Common myeloid progenitor, CD34-positive (primary cell): ENCODE results near the gene OR8K1.

ENCODE experiments used
- CTCF ChIA-PET: fragments of 350-600 bp; sonication (Branson Sonifier 250); formaldehyde crosslinking; loops from one replicate; lab custom pipeline; 2021; ENCODE audit warnings: antibody characterized with exemption; lab: Charles Lee
- POLR2A ChIA-PET: fragments of 350-600 bp; sonication (Branson Sonifier 250); formaldehyde crosslinking; loops from one replicate; lab custom pipeline; 2021; ENCODE audit warnings: antibody characterized with exemption; lab: Charles Lee
- DNase-seq, 3 donors: peaks; one replicate each; pipeline versions ENCODE4 v3.0.0 to v3.0.0-alpha.2; 2013
- H3K27ac ChIP-seq, 2 experiments: 1 replicate in 1 of 2; 2 replicates in 1 of 2; pipeline ENCODE4 v1.7.0; 2013; ENCODE audit warnings: inconsistent platforms in 2 of 2, low read length in 2 of 2, mild to moderate bottlenecking in 2 of 2, low read depth in 1 of 2, moderate library complexity in 1 of 2; ENCODE audit not compliant: severe bottlenecking in 2 of 2, insufficient read depth in 1 of 2, poor library complexity in 1 of 2
- H3K27me3 ChIP-seq, 5 experiments: replicated peaks in 2 of 5; 1 replicate in 3 of 5; 2 replicates in 2 of 5; pipeline versions ENCODE4 v1.6.1 to v1.7.0; 2013; ENCODE audit warnings: low read length in 4 of 5, mild to moderate bottlenecking in 2 of 5, moderate library complexity in 2 of 5, inconsistent platforms in 1 of 5; ENCODE audit not compliant: insufficient read depth in 5 of 5, control insufficient read depth in 4 of 5
- H3K36me3 ChIP-seq, 4 experiments: 1 replicate in 2 of 4; 2 replicates in 2 of 4; pipeline versions ENCODE4 v1.6.1 to v1.7.0; 2013; ENCODE audit warnings: low read length in 3 of 4, control low read depth in 1 of 4, mild to moderate bottlenecking in 1 of 4; ENCODE audit not compliant: control insufficient read depth in 4 of 4, insufficient read depth in 4 of 4
- H3K4me1 ChIP-seq, 4 experiments: 1 replicate in 3 of 4; 2 replicates in 1 of 4; pipeline versions ENCODE4 v1.6.1 to v1.7.1; 2013; ENCODE audit warnings: low read length in 3 of 4, mild to moderate bottlenecking in 3 of 4, control low read depth in 1 of 4, inconsistent platforms in 1 of 4, moderate library complexity in 1 of 4; ENCODE audit not compliant: control insufficient read depth in 4 of 4, insufficient read depth in 4 of 4; ENCODE audit errors: control extremely low read depth in 1 of 4
- H3K4me3 ChIP-seq, 7 experiments: 1 replicate in 4 of 7; 2 replicates in 3 of 7; pipeline versions ENCODE4 v1.5.1 to v1.7.0; 2013; ENCODE audit warnings: mild to moderate bottlenecking in 7 of 7, low read length in 6 of 7, moderate library complexity in 6 of 7, inconsistent platforms in 2 of 7, low read depth in 2 of 7, control low read depth in 1 of 7; ENCODE audit not compliant: insufficient read depth in 4 of 7, control insufficient read depth in 1 of 7; ENCODE audit errors: extremely low read depth in 1 of 7
- H3K9me3 ChIP-seq, 5 experiments: 1 replicate in 4 of 5; 2 replicates in 1 of 5; pipeline versions ENCODE4 v1.6.1 to v1.7.1; 2013; ENCODE audit warnings: low read length in 4 of 5, mild to moderate bottlenecking in 2 of 5, inconsistent platforms in 1 of 5, low read depth in 1 of 5, moderate library complexity in 1 of 5; ENCODE audit not compliant: control insufficient read depth in 4 of 5, insufficient read depth in 2 of 5; ENCODE audit errors: control extremely low read depth in 1 of 5
- WGBS: methylation state at CpG from one replicate; pipeline ENCODE4 v1.1.5; 2013; ENCODE audit not compliant: insufficient coverage; 5-methylcytosine and 5-hydroxymethylcytosine counted together

The OR8K1 gene

GRCh38 chr11:56353991-56354390 lies 8.2 kb downstream of the OR8K1 start, which contains the start of gene OR8J1:
Gene OR8J1, plus strand, starts transcription at chr11:56354291. Its CDS starts 5,956 bp downstream, at chr11:56360247.
- no peaks in the 10 kb centered on the region for H3K9me3 ChIP-seq
- H3K27me3 ChIP-seq, result no peaks in the 10 kb centered on the region
- no peak within 1 kb of the TSS for H3K27ac ChIP-seq
- POLR2A ChIA-PET, result no interaction called here
- no peak within 1 kb of the TSS for H3K4me3 ChIP-seq
- DNase-seq, result no peak
- WGBS, result no CpG with 5 or more reads among the region's 2 CpGs
- H3K36me3 ChIP-seq, result no peaks in the 10 kb centered on the region
- CTCF ChIA-PET, result no interaction called here
- H3K4me1 ChIP-seq, result no peaks in the 10 kb centered on the region

- DNase-seq, result no peak
- Histone ChIP-seq H3K4me1 (no peaks in the 10 kb centered on the region), H3K4me3 (no peak within 1 kb of the TSS), H3K27me3 (no peaks in the 10 kb centered on the region), H3K36me3 (no peaks in the 10 kb centered on the region), H3K9me3 (no peaks in the 10 kb centered on the region), H3K27ac (no peak within 1 kb of the TSS)
- WGBS, result 61% methylated on average over 1 of the region's 2 CpGs
- ChIA-PET CTCF (no interaction called here), POLR2A (no interaction called here)
Observed at GRCh38 chr11:56375324-56375723, 29.5 kb downstream of the OR8K1 start, which contains the start of gene OR8U1. Gene OR8U1, plus strand, starts transcription at chr11:56375624. Its CDS starts 0 bp downstream, at chr11:56375624.

GRCh38 chr11:56380120-56380519 lies 34.3 kb downstream of the OR8K1 start:
- no peak for DNase-seq
- no peaks in the 10 kb centered on the region for H3K27me3 ChIP-seq
- H3K27ac ChIP-seq, result no peak overlapping the region
- no peaks in the 10 kb centered on the region for H3K9me3 ChIP-seq
- H3K36me3 ChIP-seq, result no peaks in the 10 kb centered on the region
- no peaks in the 10 kb centered on the region for H3K4me1 ChIP-seq
- no peak overlapping the region for H3K4me3 ChIP-seq
- CTCF ChIA-PET, result no interaction called here
- no CpG with 5 or more reads among the region's 2 CpGs for WGBS
- POLR2A ChIA-PET, result no interaction called here

GRCh38 chr11:56394381-56394780 lies 48.5 kb downstream of the OR8K1 start:
- H3K4me3 ChIP-seq, result no peak overlapping the region
- no peaks in the 10 kb centered on the region for H3K36me3 ChIP-seq
- H3K4me1 ChIP-seq, result no peaks in the 10 kb centered on the region
- WGBS, result 89% methylated on average over 3 of the region's 3 CpGs
- DNase-seq, result no peak
- H3K27me3 ChIP-seq, result no peaks in the 10 kb centered on the region
- CTCF ChIA-PET, result no interaction called here
- POLR2A ChIA-PET, result no interaction called here
- no peak overlapping the region for H3K27ac ChIP-seq
- no peaks in the 10 kb centered on the region for H3K9me3 ChIP-seq

GRCh38 chr11:56396047-56396446 lies 50.2 kb downstream of the OR8K1 start:
- ChIA-PET POLR2A (no interaction called here), CTCF (no interaction called here)
- WGBS, result 74% methylated on average over 2 of the region's 3 CpGs
- no peaks in the 10 kb centered on the region for H3K36me3 ChIP-seq
- no peaks in the 10 kb centered on the region for H3K9me3 ChIP-seq
- no peaks in the 10 kb centered on the region for H3K4me1 ChIP-seq
- no peak for DNase-seq
- no peaks in the 10 kb centered on the region for H3K27me3 ChIP-seq
- no peak overlapping the region for H3K27ac ChIP-seq
- H3K4me3 ChIP-seq, result no peak overlapping the region
